Panc1 (cell line): ENCODE data around the gene IRF7. TPM values are rescaled to one million over a fixed set of nuclear protein-coding genes. Genes with fewer than 3 reads are reported as not detected.

ENCODE experiments used
- ATAC-seq: fragments of 200-7000 bp; cut with Tn5 transposase; 2 replicates; pipeline ENCODE4 v1.9.1; 2020; ENCODE audit warnings: mild to moderate bottlenecking, moderate library complexity
- BruUV-seq: library from RNA; stranded (reverse); fragments of 400-500 nt; replicated peaks from 2 replicates; lab custom pipeline; 2021; lab: Mats Ljungman, UMichigan
- CTCF ChIA-PET: fragments of 300-600 bp; sonication (Branson Sonifier 250); formaldehyde crosslinking; loops from one replicate; lab custom pipeline; 2022; ENCODE audit warnings: antibody characterized with exemption; lab: Charles Lee
- POLR2A ChIA-PET: fragments of 300-600 bp; sonication (Branson Sonifier 250); formaldehyde crosslinking; loops from one replicate; lab custom pipeline; 2022; ENCODE audit warnings: antibody characterized with exemption; lab: Charles Lee
- DNase-seq: peaks from one replicate; pipeline ENCODE4 v3.0.0-alpha.2; 2010; ENCODE audit warnings: low read depth, low spot score
- H3K27ac ChIP-seq: 2 replicates; pipeline ENCODE4 v1.5.1; 2011; ENCODE audit warnings: mild to moderate bottlenecking, low read length, inconsistent platforms
- H3K27me3 ChIP-seq: fragments of 200-500 bp; sonication (Bioruptor generic); 2 replicates; pipeline ENCODE4 v1.6.0; 2014; ENCODE audit warnings: low read length, inconsistent platforms; ENCODE audit not compliant: control insufficient read depth, insufficient read depth
- H3K36me3 ChIP-seq: fragments of 200-500 bp; sonication (Bioruptor generic); 2 replicates; pipeline ENCODE4 v1.5.1; 2014; ENCODE audit warnings: inconsistent platforms, mild to moderate bottlenecking, low read length, moderate library complexity; ENCODE audit not compliant: control insufficient read depth, insufficient read depth
- H3K4me1 ChIP-seq: 2 replicates; pipeline ENCODE4 v1.5.1; 2011; ENCODE audit warnings: inconsistent platforms, mild to moderate bottlenecking, low read length, moderate library complexity; ENCODE audit not compliant: control insufficient read depth, insufficient read depth
- H3K4me3 ChIP-seq, 2 experiments: 2 replicates each; pipeline ENCODE4 v1.5.1; 2011 to 2012; ENCODE audit warnings: low read depth in 2 of 2, low read length in 2 of 2, mild to moderate bottlenecking in 2 of 2, inconsistent platforms in 1 of 2, moderate library complexity in 1 of 2
- H3K9me3 ChIP-seq: fragments of 200-500 bp; sonication (Bioruptor generic); 2 replicates; pipeline ENCODE4 v1.5.1; 2014; ENCODE audit warnings: low read depth, mild to moderate bottlenecking, inconsistent platforms, low read length, moderate library complexity; ENCODE audit not compliant: control insufficient read depth, insufficient read depth
- CTCF ChIP-seq: fragments of 450-650 bp; IDR thresholded peaks from 2 replicates; pipeline ENCODE4 v1.5.1; 2017; ENCODE audit warnings: mild to moderate bottlenecking
- POLR2AphosphoS5 ChIP-seq: IDR thresholded peaks from 2 replicates; pipeline ENCODE4 v1.6.1; 2012; ENCODE audit warnings: mild to moderate bottlenecking, low read depth, low read length, moderate library complexity
- REST ChIP-seq, 2 experiments: IDR thresholded peaks; 2 replicates each; pipeline ENCODE4 v1.6.1; 2011 to 2012; ENCODE audit warnings: low read depth in 2 of 2, control low read depth in 1 of 2, low read length in 1 of 2, mild to moderate bottlenecking in 1 of 2, moderate library complexity in 1 of 2; ENCODE audit not compliant: insufficient read depth in 1 of 2
- SIN3A ChIP-seq: IDR thresholded peaks from 2 replicates; pipeline ENCODE4 v1.6.1; 2012; ENCODE audit warnings: low read depth, mild to moderate bottlenecking, low read length, moderate library complexity, borderline replicate concordance; ENCODE audit not compliant: insufficient read depth
- TCF7L2 ChIP-seq: IDR thresholded peaks from 2 replicates; pipeline ENCODE4 v1.6.1; 2011; ENCODE audit warnings: mild to moderate bottlenecking, low read depth, low read length, inconsistent platforms
- in situ Hi-C: cut with HindIII; loops from 2 replicates; pipeline ENCODE4 v1.10.0; 2016; ENCODE audit warnings: low sequenced_read_pairs, low pct_unique_long_range_greater_than_20kb
- intact Hi-C: fragments of 100-400 bp; cut with micrococcal nuclease; formaldehyde crosslinking; loops from one replicate; pipeline ENCODE4 v1.10.0; 2022; ENCODE audit not compliant: unreplicated experiment
- total RNA-seq: library from RNA; stranded (reverse); gene quantifications from one replicate; pipeline ENCODE4 v1.2.1, GENCODE V29; 2021; ENCODE audit not compliant: unreplicated experiment

IRF7 gene
- total RNA-seq, 1 experiment from 2014 or later = 23.9 TPM

GRCh38 chr11:617912-618682 is 2.3 kb upstream of the IRF7 start:
- no TSS peak for BruUV-seq
- POLR2A ChIA-PET = no interaction called here
- Histone ChIP-seq H3K9me3 (no peaks in the 10 kb centered on the region), H3K27me3 (no peaks in the 10 kb centered on the region), H3K27ac (no peak overlapping the region), H3K36me3 (no peaks in the 10 kb centered on the region; the same call in none of the 2 replicates), H3K4me1 (peaks cover 35% of the 10 kb centered on the region), H3K4me3 (no peak overlapping the region)
- TF ChIP-seq REST (IDR thresholded peaks at IDR 0.05; ENCODE audit: insufficient read depth in 1 of 2, low read depth in 2 of 2, low read length in 1 of 2) (no peak), CTCF (no peak), TCF7L2 (no peak), POLR2AphosphoS5 (no peak), SIN3A (no peak)
- in situ Hi-C loops (no loop called here), intact Hi-C loops (no loop called here)
- CTCF ChIA-PET = no interaction called here
- DNase-seq = no peak
- no peak for ATAC-seq

GRCh38 chr11:617199-617911 is 1.6 kb upstream of the IRF7 start:
- intact Hi-C loops = no loop called here
- ATAC-seq (no peak), DNase-seq (no peak)
- H3K27ac ChIP-seq = no peak overlapping the region
- in situ Hi-C loops = no loop called here
- peaks cover 43% of the 10 kb centered on the region for H3K4me1 ChIP-seq
- H3K9me3 ChIP-seq = no peaks in the 10 kb centered on the region
- H3K4me3 ChIP-seq = no peak overlapping the region
- no peak for TF ChIP-seq TCF7L2
- no peak for TF ChIP-seq SIN3A
- no peak for TF ChIP-seq CTCF
- no peak for TF ChIP-seq REST (IDR thresholded peaks at IDR 0.05; ENCODE audit: insufficient read depth in 1 of 2, low read depth in 2 of 2, low read length in 1 of 2)
- no peak for TF ChIP-seq POLR2AphosphoS5
- BruUV-seq = no TSS peak
- POLR2A ChIA-PET = no interaction called here
- CTCF ChIA-PET = no interaction called here
- H3K27me3 ChIP-seq = no peaks in the 10 kb centered on the region
- no peaks in the 10 kb centered on the region; the same call in none of the 2 replicates for H3K36me3 ChIP-seq
